DLD1 (cell line): ENCODE measurements around the gene STX12.

Experiments used
- in situ Hi-C: cut with HindIII; loops from 2 replicates; pipeline ENCODE4 v1.10.0; 2017; ENCODE audit warnings: low sequenced_read_pairs

STX12 gene

GRCh38 chr1:27772932-27773825 lies at the start of gene STX12:
Gene STX12 (plus strand): TSS chr1:27773219. CDS start chr1:27773308, 89 bp downstream.
- in situ Hi-C loops, result no loop called here

DNA sequence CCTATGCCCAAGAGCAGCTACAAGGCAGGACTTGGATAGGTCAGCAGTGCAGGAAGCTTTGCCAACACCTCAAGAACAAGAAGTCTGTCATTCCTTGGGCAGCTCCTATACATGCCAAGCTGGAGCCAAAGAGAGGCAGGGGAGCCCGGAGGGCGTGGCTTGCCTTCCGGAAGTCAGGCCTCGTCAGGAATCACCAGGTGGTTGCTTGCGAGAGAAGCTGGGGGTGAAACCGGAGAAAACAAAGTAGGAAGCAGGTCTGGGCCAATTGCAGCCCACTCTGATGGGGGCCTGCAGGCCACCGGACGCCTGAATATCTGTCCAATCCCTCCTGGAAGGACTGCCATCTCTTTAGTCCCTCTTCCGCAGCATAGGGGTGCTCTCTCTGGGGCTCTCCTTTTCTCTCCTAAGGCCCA lies 48.1 kb upstream of the STX12 start:
- in situ Hi-C loops, result no loop called here

GRCh38 chr1:27725374-27726172 lies 47.4 kb upstream of the STX12 start, which contains the start of gene FAM76A:
Gene FAM76A (plus strand): TSS chr1:27725961. CDS start chr1:27726081, 120 bp downstream.
- in situ Hi-C loops, result no loop called here

- in situ Hi-C loops, result no loop called here
These were observed 46.6 kb upstream of the STX12 start for GRCh38 chr1:27726173-27727044.

GRCh38 chr1:27727126-27727525 lies 45.9 kb upstream of the STX12 start:
- in situ Hi-C loops, result no loop called here

DNA sequence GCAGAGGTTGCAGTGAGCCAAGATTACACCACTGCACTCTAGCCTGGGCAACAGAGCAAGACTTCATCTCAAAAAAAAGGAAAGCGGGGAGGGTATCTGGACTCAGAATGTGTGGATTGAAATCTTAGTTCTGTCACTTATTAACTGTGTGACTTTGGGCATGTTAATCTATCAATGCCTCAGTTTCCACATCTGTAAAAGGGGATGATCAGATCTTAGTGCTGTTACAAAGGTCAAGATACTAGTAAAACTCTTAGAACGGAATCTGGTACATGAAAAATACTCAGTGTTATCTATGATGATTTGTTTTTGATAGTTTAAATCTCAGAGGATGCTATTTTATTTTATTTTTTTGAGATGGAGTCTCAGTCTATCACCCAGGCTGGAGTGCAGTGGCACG lies 36.8 kb upstream of the STX12 start:
- in situ Hi-C loops, result no loop called here

GRCh38 chr1:27741121-27741520 lies 31.9 kb upstream of the STX12 start:
- in situ Hi-C loops, result no loop called here

DNA sequence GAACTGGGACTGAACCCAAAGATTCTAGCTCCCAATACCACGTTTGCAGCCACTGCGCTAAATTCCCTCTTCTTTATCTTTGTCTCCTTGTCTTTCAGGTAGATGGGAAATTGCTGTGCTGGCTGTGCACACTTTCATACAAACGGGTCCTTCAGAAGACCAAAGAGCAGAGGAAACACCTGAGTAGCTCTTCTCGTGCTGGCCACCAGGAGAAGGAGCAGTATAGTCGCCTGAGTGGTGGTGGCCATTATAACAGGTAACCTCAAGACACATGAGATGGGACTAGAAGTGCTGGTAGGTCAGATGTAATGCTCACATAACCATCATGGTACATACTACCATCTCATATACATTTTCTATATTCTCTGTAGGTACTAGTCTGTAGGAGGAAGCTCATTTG lies 28.5 kb upstream of the STX12 start:
- in situ Hi-C loops, result no loop called here

DNA sequence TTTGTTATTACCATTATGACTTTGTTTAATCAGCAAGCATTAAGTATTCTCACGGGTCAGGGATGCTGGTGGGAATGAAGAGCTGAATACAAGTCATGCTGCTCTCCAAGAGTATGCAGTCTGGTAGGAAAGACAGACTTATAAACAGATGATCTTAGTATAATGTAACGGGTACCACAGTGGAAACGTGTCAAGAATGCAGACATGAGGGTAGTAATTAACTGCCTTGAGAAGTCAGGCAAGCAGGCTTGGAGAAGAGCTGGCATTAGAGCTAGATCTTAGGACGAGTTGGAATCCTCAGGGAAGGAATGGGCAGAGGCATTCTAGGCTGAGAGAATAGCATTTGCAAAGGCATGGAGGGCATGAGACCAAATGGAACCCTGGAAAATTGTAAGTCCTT lies 27.6 kb upstream of the STX12 start:
- in situ Hi-C loops, result no loop called here

DNA sequence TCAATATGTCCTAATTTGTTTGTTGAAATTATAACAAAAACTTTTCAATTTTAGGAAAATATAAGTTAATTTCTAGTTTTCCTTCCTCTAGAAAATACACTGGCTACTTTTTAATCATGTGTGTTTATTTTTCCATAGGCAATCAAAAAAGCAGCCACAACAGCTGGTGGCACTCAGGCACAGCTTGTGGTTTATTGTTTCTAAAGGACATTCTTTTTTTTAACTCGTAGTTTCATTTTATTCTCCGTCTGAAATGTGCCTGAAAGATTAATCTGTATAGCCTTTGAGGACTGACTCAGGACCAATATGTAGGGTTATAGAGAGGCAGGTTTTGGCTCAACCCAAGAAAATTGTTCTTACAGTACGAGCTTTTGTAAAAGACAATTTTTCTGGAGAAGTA lies 20.7 kb upstream of the STX12 start:
- in situ Hi-C loops, result no loop called here

DNA sequence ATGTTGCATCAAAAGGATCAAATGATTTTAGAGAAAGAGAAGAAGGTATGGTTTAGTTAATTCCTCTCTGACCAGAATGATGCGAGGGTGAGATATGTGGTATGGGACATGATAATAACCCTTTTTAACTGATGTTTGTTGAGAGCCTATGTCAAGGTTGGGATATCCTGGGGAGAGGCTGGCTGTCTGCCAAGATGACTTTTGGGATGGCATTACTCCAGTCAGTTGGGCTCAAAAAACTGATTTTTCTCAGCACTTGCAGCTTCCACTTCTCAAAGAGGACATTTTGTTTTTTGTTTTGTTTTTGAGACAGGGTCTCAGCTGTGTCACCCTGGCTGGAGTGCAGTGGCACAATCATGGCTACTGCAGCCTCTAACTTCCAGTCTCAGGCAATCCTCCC lies 17.7 kb upstream of the STX12 start:
- in situ Hi-C loops, result no loop called here

DNA sequence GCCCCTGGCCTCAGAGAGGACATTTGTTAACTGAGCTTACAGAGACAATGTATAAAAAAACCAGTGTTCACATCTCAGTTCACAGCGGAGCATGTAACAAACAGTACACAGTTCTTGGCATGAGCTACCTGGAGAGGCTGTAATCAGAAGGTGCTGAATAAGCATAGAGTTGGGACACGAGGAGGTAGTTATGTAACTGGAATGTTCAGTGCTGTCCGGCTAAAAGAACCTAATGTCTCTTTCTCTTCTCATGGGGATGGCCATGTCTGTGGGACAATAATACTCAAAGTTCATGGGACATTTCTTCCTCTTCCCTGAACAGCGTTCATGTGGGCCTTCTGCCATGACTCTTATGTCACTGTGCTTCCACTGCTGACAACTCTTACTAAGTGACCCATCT lies 17.2 kb upstream of the STX12 start:
- in situ Hi-C loops, result no loop called here

- in situ Hi-C loops, result no loop called here
These were observed 13.8 kb upstream of the STX12 start for GRCh38 chr1:27759236-27759635.

DNA sequence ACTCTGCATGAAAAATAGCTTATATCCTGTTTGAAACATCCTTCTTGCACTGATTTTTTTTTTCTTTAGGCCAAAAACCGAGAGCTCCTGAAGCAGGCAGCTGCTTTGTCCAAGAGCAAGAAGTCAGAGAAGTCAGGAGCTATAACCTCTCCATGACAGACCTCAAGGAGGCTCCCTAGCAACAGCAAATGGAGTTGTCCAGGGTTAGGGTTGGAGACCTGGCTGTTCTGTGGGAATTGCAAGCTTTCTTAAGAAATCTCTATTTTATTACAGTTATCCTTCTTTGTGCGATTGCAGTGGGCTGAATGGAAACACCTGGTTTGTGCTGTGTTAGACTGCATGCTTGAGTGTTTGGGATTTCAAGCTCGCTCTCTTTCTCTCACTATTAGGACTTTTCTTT lies 12.6 kb upstream of the STX12 start:
- in situ Hi-C loops, result loop anchor here (10.0 kb wide), 1 partner anchor 74 kb away; the partner anchor contains the start of gene PPP1R8

GRCh38 chr1:27762033-27762432 lies 11.0 kb upstream of the STX12 start:
- in situ Hi-C loops, result loop anchor here (10.0 kb wide), 1 partner anchor 73 kb away; the partner anchor contains the start of gene PPP1R8

GRCh38 chr1:27763358-27763757 lies 9.7 kb upstream of the STX12 start:
- in situ Hi-C loops, result loop anchor here (10.0 kb wide), 1 partner anchor 71 kb away; the partner anchor contains the start of gene PPP1R8

- in situ Hi-C loops, result no loop called here
These were observed 2.7 kb upstream of the STX12 start for GRCh38 chr1:27770293-27770830.

DNA sequence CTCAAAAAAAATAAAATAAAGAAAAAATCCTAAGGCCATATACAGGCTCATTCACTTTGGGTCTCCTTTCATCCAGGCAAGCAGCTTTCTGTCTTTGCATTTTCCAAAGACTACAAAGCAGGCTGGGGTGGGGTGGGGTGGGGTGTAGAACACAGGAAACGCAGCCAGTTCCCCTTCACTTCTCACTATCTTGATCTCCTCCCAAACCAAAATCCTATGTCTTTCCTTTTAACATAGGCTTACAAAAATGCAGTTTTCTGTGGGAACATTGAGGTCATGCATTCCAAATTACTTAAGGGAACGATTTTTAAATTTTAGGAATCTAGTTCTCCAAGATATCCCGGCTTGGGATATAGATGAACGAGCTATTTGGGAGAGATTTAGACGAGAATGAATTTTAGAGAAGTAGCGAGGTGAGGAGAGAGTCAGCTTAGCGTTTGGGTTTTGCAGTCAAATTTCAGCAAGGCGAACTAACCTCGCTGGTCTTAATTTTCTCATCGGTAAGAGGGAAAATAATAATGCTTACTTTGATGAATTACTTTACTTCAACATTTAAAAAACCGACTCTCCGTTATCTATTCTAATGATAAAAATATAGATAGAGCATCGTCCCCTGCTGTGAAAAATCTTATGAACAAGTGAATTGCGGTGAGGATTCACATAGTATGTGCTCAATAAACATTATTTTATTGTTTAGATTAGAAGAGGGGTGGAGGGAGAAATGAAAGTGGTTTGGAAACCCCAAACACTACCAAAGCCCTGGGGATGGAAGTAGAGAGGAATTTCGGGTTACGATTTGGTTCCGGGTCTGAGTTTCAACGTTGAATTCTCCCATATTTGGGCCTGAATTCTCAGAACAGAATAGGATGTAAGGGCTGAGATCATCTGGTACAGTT lies 735 bp upstream of the STX12 start:
- in situ Hi-C loops, result no loop called here

DNA sequence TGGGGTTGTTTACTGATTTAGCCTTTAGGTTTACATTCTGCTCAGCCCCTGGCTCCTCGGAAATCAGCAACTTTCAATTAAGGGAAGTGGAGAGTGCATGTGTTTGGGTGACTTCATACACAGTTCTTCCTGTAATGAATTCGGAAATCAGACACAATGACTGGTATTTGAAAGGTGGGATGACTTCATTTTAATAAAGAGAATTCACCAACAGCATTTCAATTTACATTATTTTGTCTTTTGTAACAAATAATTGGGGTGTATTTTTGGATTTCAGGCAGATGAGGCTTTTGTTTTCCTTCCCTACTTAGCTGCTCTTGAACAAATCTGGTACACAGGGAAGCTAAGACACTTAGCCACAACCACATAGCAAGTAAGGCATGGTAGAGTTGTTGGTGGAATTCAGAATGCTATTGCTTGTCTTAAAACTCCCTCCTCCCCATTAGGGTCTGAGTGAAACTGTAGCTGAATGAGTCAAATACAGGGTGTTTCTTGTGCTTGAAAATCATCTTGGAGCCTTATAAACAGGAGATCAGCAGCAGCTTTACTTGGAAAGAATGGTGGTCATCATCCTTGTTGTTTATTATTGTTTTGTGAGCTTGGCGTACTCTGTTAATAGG lies 917 bp downstream of the STX12 start:
- in situ Hi-C loops, result no loop called here
